Caco-2 (cell line): ENCODE measurements around the gene ARL6IP4. TPM values are rescaled to one million over a fixed set of nuclear protein-coding genes. Genes with fewer than 3 reads are reported as not detected.
A peak's percentile ranks its signal among the peaks of the same experiment; 100 is the strongest.

Experiments
- BruUV-seq: library from RNA; stranded (reverse); fragments of 400-500 nt; replicated peaks from 2 replicates; lab custom pipeline; 2021; lab: Mats Ljungman, UMichigan
- CTCF ChIA-PET: fragments of 300-600 bp; sonication (Branson Sonifier 250); formaldehyde crosslinking; loops from one replicate; lab custom pipeline; 2022; ENCODE audit warnings: antibody characterized with exemption; lab: Charles Lee
- POLR2A ChIA-PET: fragments of 300-600 bp; sonication (Branson Sonifier 250); formaldehyde crosslinking; loops from one replicate; lab custom pipeline; 2022; ENCODE audit warnings: antibody characterized with exemption; lab: Charles Lee
- DNase-seq, 2 experiments: peaks; one replicate each; pipeline versions ENCODE4 v3.0.0 to v3.0.0-alpha.2; 2020 to 2022
- H3K27me3 ChIP-seq: replicated peaks from 2 replicates; pipeline ENCODE4 v1.6.0; 2011; ENCODE audit warnings: low read length; ENCODE audit not compliant: control insufficient read depth, insufficient read depth
- H3K36me3 ChIP-seq: 2 replicates; pipeline ENCODE4 v1.5.1; 2011; ENCODE audit warnings: low read length; ENCODE audit not compliant: control insufficient read depth, insufficient read depth
- H3K4me1 ChIP-seq: fragments of 250-450 bp; sonication (Bioruptor Pico); 2 replicates; pipeline ENCODE4 v1.5.1; 2020; ENCODE audit warnings: mild to moderate bottlenecking
- H3K4me3 ChIP-seq: 2 replicates; pipeline ENCODE4 v1.5.1; 2011; ENCODE audit warnings: low read depth, mild to moderate bottlenecking, control low read depth, low read length
- H3K9me3 ChIP-seq: fragments of 250-450 bp; sonication (Bioruptor Pico); 2 replicates; pipeline ENCODE4 v1.5.1; 2020; ENCODE audit warnings: mild to moderate bottlenecking, moderate library complexity
- H3K27ac Mint-ChIP-seq: one replicate; pipeline ENCODE4 v1.8.0; 2022; ENCODE audit warnings: mixed read lengths; ENCODE audit not compliant: unreplicated experiment
- H3K27me3 Mint-ChIP-seq: one replicate; pipeline ENCODE4 v1.8.0; 2022; ENCODE audit warnings: mixed read lengths; ENCODE audit not compliant: insufficient read depth, unreplicated experiment
- H3K36me3 Mint-ChIP-seq: one replicate; pipeline ENCODE4 v1.8.0; 2022; ENCODE audit warnings: mild to moderate bottlenecking, mixed read lengths; ENCODE audit not compliant: insufficient read depth, unreplicated experiment
- H3K4me1 Mint-ChIP-seq: one replicate; pipeline ENCODE4 v1.8.0; 2022; ENCODE audit warnings: low read depth, mixed read lengths; ENCODE audit not compliant: unreplicated experiment
- H3K4me3 Mint-ChIP-seq: one replicate; pipeline ENCODE4 v1.8.0; 2022; ENCODE audit warnings: mild to moderate bottlenecking, moderate library complexity, mixed read lengths; ENCODE audit not compliant: unreplicated experiment
- H3K9me3 Mint-ChIP-seq: one replicate; pipeline ENCODE4 v1.8.0; 2022; ENCODE audit warnings: mixed read lengths; ENCODE audit not compliant: unreplicated experiment
- CTCF ChIP-seq, 2 experiments: fragments of 200-600 bp in 1 of 2; IDR thresholded peaks; 1 replicate in 1 of 2; 2 replicates in 1 of 2; pipeline versions ENCODE4 v1.5.1 to v1.8.0; 2011 to 2022; ENCODE audit warnings: antibody characterized with exemption in 1 of 2, control low read depth in 1 of 2, inconsistent platforms in 1 of 2, low read depth in 1 of 2, low read length in 1 of 2, mild to moderate bottlenecking in 1 of 2, moderate library complexity in 1 of 2; ENCODE audit not compliant: insufficient read depth in 1 of 2, severe bottlenecking in 1 of 2, unreplicated experiment in 1 of 2
- intact Hi-C: fragments of 100-400 bp; cut with micrococcal nuclease; formaldehyde crosslinking; loops from one replicate; pipeline ENCODE4 v1.10.0; 2022; ENCODE audit not compliant: unreplicated experiment
- total RNA-seq: library from RNA; stranded (reverse); gene quantifications from 2 replicates; pipeline ENCODE4 v1.2.3, GENCODE V29; 2022

The ARL6IP4 gene
- total RNA-seq, 1 experiment from 2014 or later, result 103 TPM

DNA sequence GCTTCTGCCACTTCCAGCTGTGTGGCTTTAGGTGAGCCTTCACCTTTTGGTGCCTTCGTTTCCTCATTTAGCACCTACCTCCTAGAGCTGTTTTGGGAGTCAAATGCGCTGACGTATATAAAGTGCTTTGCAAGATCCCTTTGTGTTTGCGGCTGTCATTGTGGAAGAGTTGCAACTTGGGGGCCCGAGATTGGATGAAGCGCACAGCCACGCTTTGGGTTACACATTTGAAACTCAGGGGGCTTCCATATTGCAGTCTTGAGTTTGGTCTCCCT lies 636 bp upstream of the ARL6IP4 start:
- peak overlapping the region; percentile 86 for H3K27ac Mint-ChIP-seq
- TF ChIP-seq CTCF (IDR thresholded peaks at IDR 0.05; ENCODE audit: insufficient read depth in 1 of 2, low read depth in 1 of 2, low read length in 1 of 2, severe bottlenecking in 1 of 2, unreplicated experiment in 1 of 2), result no peak
- H3K27me3 Mint-ChIP-seq, result no peaks in the 10 kb centered on the region
- BruUV-seq, result TSS peak; percentile 25
- H3K36me3 Mint-ChIP-seq, result peaks cover 48% of the 10 kb centered on the region
- no peaks in the 10 kb centered on the region for H3K27me3 ChIP-seq
- H3K4me1 Mint-ChIP-seq, result peaks cover 6% of the 10 kb centered on the region
- H3K4me3 ChIP-seq, result peak overlapping the region; percentile 86
- H3K4me3 Mint-ChIP-seq, result peak overlapping the region; percentile 89
- H3K4me1 ChIP-seq, result peaks cover 12% of the 10 kb centered on the region; the same call in 1 of the 2 replicates
- no peaks in the 10 kb centered on the region for H3K36me3 ChIP-seq
- ChIA-PET CTCF (no interaction called here), POLR2A (interaction anchor here (0.7 kb wide), 1 partner anchor 14 kb away, joined by 3 read pairs; the partner anchor contains the start of gene ABCB9)
- H3K9me3 Mint-ChIP-seq, result no peaks in the 10 kb centered on the region
- H3K9me3 ChIP-seq, result no peaks in the 10 kb centered on the region
- no peak for DNase-seq
- intact Hi-C loops, result loop anchor here (10.0 kb wide), 1 partner anchor 165 kb away; no protein-coding TSS in a partner anchor

- intact Hi-C loops, result loop anchor here (10.0 kb wide), 1 partner anchor 164 kb away; no protein-coding TSS in a partner anchor
- H3K4me3 ChIP-seq, result peak overlapping the region; percentile 86
- H3K36me3 Mint-ChIP-seq, result peaks cover 45% of the 10 kb centered on the region
- TF ChIP-seq CTCF (IDR thresholded peaks at IDR 0.05; ENCODE audit: insufficient read depth in 1 of 2, low read depth in 1 of 2, low read length in 1 of 2, severe bottlenecking in 1 of 2, unreplicated experiment in 1 of 2), result no peak
- no peaks in the 10 kb centered on the region for H3K36me3 ChIP-seq
- CTCF ChIA-PET, result interaction anchor here (0.6 kb wide), 2 partner anchors 12 to 111 kb away, joined by 3 to 4 read pairs; no protein-coding TSS in a partner anchor
- POLR2A ChIA-PET, result interaction anchor here (0.6 kb wide), 1 partner anchor 87 kb away, joined by 4 read pairs; no protein-coding TSS in a partner anchor
- H3K4me1 Mint-ChIP-seq, result peaks cover 6% of the 10 kb centered on the region
- H3K4me3 Mint-ChIP-seq, result peak overlapping the region; percentile 89
- H3K27ac Mint-ChIP-seq, result peak overlapping the region; percentile 79
- no TSS peak for BruUV-seq
- H3K9me3 ChIP-seq, result no peaks in the 10 kb centered on the region
- no peaks in the 10 kb centered on the region for H3K27me3 Mint-ChIP-seq
- peaks cover 9% of the 10 kb centered on the region; the same call in 1 of the 2 replicates for H3K4me1 ChIP-seq
- peak in 1 of 2 experiments; percentile 44 for DNase-seq
- H3K27me3 ChIP-seq, result no peaks in the 10 kb centered on the region
- H3K9me3 Mint-ChIP-seq, result no peaks in the 10 kb centered on the region
Measured at GRCh38 chr12:122981036-122981471, 573 bp downstream of the ARL6IP4 start.

GRCh38 chr12:122981587-122982476 lies 1.4 kb downstream of the ARL6IP4 start:
- no peaks in the 10 kb centered on the region for H3K36me3 ChIP-seq
- ChIA-PET CTCF (no interaction called here), POLR2A (interaction anchor here (0.6 kb wide), 1 partner anchor 88 kb away, joined by 4 read pairs; no protein-coding TSS in a partner anchor)
- H3K4me1 Mint-ChIP-seq, result peaks cover 6% of the 10 kb centered on the region
- no peaks in the 10 kb centered on the region for H3K9me3 ChIP-seq
- H3K27ac Mint-ChIP-seq, result peak overlapping the region; percentile 79
- H3K4me3 ChIP-seq, result peak overlapping the region; percentile 86
- H3K4me3 Mint-ChIP-seq, result peak overlapping the region; percentile 89
- no peaks in the 10 kb centered on the region for H3K27me3 Mint-ChIP-seq
- BruUV-seq, result no TSS peak
- no peak for DNase-seq
- peaks cover 45% of the 10 kb centered on the region for H3K36me3 Mint-ChIP-seq
- peaks cover 6% of the 10 kb centered on the region; the same call in 1 of the 2 replicates for H3K4me1 ChIP-seq
- intact Hi-C loops, result loop anchor here (10.0 kb wide), 1 partner anchor 163 kb away; no protein-coding TSS in a partner anchor
- H3K27me3 ChIP-seq, result no peaks in the 10 kb centered on the region
- no peaks in the 10 kb centered on the region for H3K9me3 Mint-ChIP-seq
- TF ChIP-seq CTCF (IDR thresholded peaks at IDR 0.05; ENCODE audit: insufficient read depth in 1 of 2, low read depth in 1 of 2, low read length in 1 of 2, severe bottlenecking in 1 of 2, unreplicated experiment in 1 of 2), result no peak
